Measurements from ENCODE around the gene CAMTA1.

Gene CAMTA1

GRCh38 chr1:7540816-7541215, 755.6 kb downstream of the CAMTA1 start:
- TF ChIP-seq, protein P1, sequence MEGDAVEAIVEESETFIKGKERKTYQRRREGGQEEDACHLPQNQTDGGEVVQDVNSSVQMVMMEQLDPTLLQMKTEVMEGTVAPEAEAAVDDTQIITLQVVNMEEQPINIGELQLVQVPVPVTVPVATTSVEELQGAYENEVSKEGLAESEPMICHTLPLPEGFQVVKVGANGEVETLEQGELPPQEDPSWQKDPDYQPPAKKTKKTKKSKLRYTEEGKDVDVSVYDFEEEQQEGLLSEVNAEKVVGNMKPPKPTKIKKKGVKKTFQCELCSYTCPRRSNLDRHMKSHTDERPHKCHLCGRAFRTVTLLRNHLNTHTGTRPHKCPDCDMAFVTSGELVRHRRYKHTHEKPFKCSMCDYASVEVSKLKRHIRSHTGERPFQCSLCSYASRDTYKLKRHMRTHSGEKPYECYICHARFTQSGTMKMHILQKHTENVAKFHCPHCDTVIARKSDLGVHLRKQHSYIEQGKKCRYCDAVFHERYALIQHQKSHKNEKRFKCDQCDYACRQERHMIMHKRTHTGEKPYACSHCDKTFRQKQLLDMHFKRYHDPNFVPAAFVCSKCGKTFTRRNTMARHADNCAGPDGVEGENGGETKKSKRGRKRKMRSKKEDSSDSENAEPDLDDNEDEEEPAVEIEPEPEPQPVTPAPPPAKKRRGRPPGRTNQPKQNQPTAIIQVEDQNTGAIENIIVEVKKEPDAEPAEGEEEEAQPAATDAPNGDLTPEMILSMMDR (conservative IDR thresholded peaks at IDR 0.05; ENCODE audit: low read depth, low read length) = no peak
- no peak for DNase-seq (ENCODE audit: low read depth)
- H3K4me3 ChIP-seq (ENCODE audit: low read depth, low read length) = no peak overlapping the region

DNA sequence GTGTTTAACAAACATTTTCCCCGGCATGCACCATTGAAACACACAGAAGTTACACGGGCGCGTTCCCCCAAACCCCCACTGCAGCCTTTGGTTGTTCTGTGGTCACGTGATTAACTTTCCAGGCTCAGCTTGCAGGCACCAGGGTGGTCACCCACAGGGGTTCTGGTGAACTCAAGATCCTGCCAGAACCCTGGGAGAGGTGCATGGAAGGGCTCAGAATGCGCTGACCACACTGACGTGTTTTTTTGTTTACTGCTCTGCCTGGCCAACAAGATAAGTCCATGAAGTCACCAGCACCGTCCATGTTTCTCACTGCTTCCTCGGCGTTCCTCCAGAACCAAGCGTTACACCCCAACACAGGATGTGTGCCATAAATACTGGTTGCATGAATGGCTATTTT, 756.4 kb downstream of the CAMTA1 start:
- H3K4me3 ChIP-seq (ENCODE audit: low read depth, low read length) = no peak overlapping the region
- DNase-seq (ENCODE audit: low read depth) = peak; percentile 89
- TF ChIP-seq, protein P1 (conservative IDR thresholded peaks at IDR 0.05; ENCODE audit: low read depth, low read length) = no peak

DNA sequence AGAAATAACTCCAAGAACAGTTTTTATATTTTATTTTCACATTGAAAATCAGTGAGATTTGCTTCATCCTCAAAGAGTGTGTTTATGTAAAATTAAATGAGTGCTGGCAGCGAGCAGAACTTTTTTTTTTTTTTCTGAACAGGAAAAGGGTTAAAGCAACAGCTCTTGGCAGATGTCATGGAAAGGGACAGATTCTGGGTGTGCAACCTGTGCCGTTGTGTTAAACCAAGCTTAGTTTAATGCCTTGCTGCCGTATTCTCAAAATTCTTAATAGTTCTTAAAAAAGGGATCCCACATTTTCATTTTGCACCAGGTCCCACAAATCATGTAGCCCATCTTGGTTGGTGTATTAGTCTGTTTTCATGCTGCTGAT, 758.5 kb downstream of the CAMTA1 start:
- TF ChIP-seq, protein P1 (conservative IDR thresholded peaks at IDR 0.05; ENCODE audit: low read depth, low read length) = no peak
- DNase-seq (ENCODE audit: low read depth) = no peak
- no peak overlapping the region for H3K4me3 ChIP-seq (ENCODE audit: low read depth, low read length)

DNA sequence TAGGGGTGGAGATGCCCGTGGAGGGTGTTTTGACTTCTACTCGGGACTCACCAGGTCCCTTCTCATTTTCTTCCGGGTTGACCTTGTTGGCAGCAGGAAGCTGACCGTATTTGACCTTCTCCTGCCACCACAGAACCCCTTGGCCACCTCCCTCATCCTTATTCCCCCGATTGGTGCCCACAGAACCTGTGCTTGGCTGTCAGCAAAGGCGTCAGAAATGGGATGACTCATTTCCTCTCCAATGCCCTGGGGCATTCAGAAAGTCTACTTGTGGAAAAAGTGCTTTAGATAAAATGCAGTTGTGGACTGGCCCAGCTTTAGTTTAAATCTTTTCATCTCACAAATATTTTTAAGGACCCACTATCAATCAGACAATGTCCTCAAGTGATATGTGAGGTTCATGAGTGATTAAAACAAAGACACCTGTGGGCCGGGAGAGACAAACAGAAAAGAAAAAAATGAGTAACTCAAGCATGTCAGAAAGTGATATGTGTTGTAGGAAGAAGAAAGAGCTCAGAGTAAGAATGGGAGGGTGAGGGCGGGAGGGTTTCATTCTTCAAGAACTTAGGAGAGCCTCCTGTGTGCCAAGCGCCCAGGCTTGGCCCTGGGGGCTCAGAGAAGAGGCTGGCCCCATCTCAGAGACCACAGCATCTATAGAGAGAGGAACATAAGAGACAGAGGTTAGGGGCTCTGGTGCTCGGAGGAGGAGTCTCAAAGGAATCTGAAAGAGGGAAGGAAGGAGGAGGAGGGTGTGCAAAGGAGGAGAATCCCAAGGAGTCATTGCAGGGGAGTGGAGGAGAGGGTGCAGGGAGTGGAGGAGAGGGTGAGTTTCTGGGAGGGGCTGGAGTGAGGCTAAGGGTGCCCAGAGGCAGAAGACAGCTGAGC, 764.3 kb downstream of the CAMTA1 start:
- peak; percentile 85 for DNase-seq (ENCODE audit: low read depth)
- no peak overlapping the region for H3K4me3 ChIP-seq (ENCODE audit: low read depth, low read length)
- TF ChIP-seq, protein P1 (conservative IDR thresholded peaks at IDR 0.05; ENCODE audit: low read depth, low read length) = no peak

- TF ChIP-seq, protein P1 (conservative IDR thresholded peaks at IDR 0.05; ENCODE audit: low read depth, low read length) = no peak
- H3K4me3 ChIP-seq (ENCODE audit: low read depth, low read length) = no peak overlapping the region
- DNase-seq (ENCODE audit: low read depth) = no peak
Measured at GRCh38 chr1:7550261-7550865, 765.1 kb downstream of the CAMTA1 start.

DNA sequence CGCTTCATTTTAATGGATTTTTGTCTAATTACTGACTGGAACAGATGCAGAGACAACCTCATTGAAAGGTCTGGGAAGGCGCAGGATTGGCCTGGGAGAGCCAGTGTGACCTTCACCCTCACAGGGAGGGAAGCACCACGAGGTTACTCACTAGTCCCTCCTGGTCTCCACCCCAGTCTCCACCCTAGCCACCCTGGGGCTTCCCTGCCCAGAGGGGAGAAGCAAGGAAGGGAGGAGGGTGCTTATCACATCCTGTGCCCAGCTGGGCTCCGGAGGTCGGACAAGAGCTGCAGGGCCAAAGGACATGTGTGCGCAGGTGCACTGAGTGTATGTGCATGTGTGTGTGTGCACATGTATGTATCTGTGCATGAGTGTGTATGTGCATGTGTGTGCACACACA, 765.7 kb downstream of the CAMTA1 start:
- no peak for DNase-seq (ENCODE audit: low read depth)
- H3K4me3 ChIP-seq (ENCODE audit: low read depth, low read length) = no peak overlapping the region
- TF ChIP-seq, protein P1 (conservative IDR thresholded peaks at IDR 0.05; ENCODE audit: low read depth, low read length) = no peak

All from choroid plexus epithelial cell (primary cell).